Transverse colon (tissue), 4 donors: Measurements from ENCODE around the gene PRORP. TPM values are rescaled to one million over a fixed set of nuclear protein-coding genes. Genes with fewer than 3 reads are reported as not detected.

Source experiments
- DNase-seq: peaks from one replicate; pipeline ENCODE4 v3.0.0-alpha.2; 2019
- H3K27ac ChIP-seq, 4 donors: fragments of 200-600 bp; sonication (generic); 2 replicates each; pipeline ENCODE4 v1.5.1; 2016 to 2018; ENCODE audit warnings: inconsistent platforms in 4 of 4
- H3K27me3 ChIP-seq: fragments of 200-600 bp; sonication (generic); 2 replicates; pipeline ENCODE4 v1.5.1; 2017; ENCODE audit warnings: inconsistent platforms
- H3K36me3 ChIP-seq, 4 donors: fragments of 200-600 bp; sonication (generic); 2 replicates each; pipeline ENCODE4 v1.5.1; 2017 to 2019; ENCODE audit warnings: inconsistent platforms in 4 of 4
- H3K4me1 ChIP-seq, 4 donors: fragments of 200-600 bp; sonication (generic); 2 replicates each; pipeline ENCODE4 v1.5.1; 2017 to 2020; ENCODE audit warnings: inconsistent platforms in 4 of 4
- H3K4me3 ChIP-seq, 4 donors: fragments of 200-600 bp; sonication (generic); 1 replicate in 1 of 4; 2 replicates in 3 of 4; pipeline versions ENCODE4 v1.5.1 to v1.6.1; 2017 to 2019; ENCODE audit warnings: inconsistent platforms in 4 of 4
- H3K9me3 ChIP-seq, 2 donors: fragments of 200-600 bp; sonication (generic); 2 replicates each; pipeline ENCODE4 v1.5.1; 2017 to 2019; ENCODE audit warnings: inconsistent platforms in 2 of 2
- CTCF ChIP-seq, 5 experiments: fragments of 200-600 bp in 3 of 5; fragments of 450-650 bp in 2 of 5; sonication (generic) in 3 of 5; IDR thresholded peaks; 1 replicate in 2 of 5; 2 replicates in 3 of 5; pipeline ENCODE4 v1.5.1; 2016 to 2017; ENCODE audit warnings: antibody characterized with exemption in 5 of 5, inconsistent platforms in 3 of 5, mild to moderate bottlenecking in 2 of 5, moderate library complexity in 1 of 5
- EP300 ChIP-seq: sonication (generic); formaldehyde crosslinking; IDR thresholded peaks from one replicate; pipeline ENCODE4 v1.6.1; 2017; ENCODE audit warnings: antibody characterized with exemption, low read depth
- POLR2A ChIP-seq: fragments of 450-650 bp; IDR thresholded peaks from one replicate; pipeline ENCODE4 v1.6.1; 2016; ENCODE audit warnings: antibody characterized with exemption, mild to moderate bottlenecking, moderate library complexity
- POLR2AphosphoS5 ChIP-seq, 3 donors: sonication (generic); formaldehyde crosslinking; IDR thresholded peaks; one replicate each; pipeline ENCODE4 v1.6.1; 2016; ENCODE audit warnings: antibody characterized with exemption in 3 of 3
- WGBS, 2 donors: methylation state at CpG; one replicate each; pipeline ENCODE4 v1.1.5; 2018; ENCODE audit warnings: low coverage in 1 of 2; 5-methylcytosine and 5-hydroxymethylcytosine counted together
- in situ Hi-C, 4 donors: fragments of 200-750 bp; cut with MboI; loops; one replicate each; pipeline versions ENCODE4 v1.15.0 to v1.15.1; 2017; ENCODE audit warnings: low sequenced_read_pairs in 3 of 4, low pct_ligation_motif_present in 1 of 4, low pct_unique_long_range_greater_than_20kb in 1 of 4
- intact Hi-C: fragments of 100-400 bp; cut with DNase I; formaldehyde crosslinking; loops from one replicate; pipeline ENCODE4 v1.15.1; 2023; ENCODE audit warnings: low total_unique reads
- total RNA-seq, 4 donors: library from RNA; depleted of rRNA; stranded (reverse); fragments of >200 nt; gene quantifications; one replicate each; pipeline ENCODE4 v1.1.0, GENCODE V29; 2016

PRORP gene
- 10 to 100 TPM; 23.2 to 46.0 (median 32.2) TPM for total RNA-seq

DNA sequence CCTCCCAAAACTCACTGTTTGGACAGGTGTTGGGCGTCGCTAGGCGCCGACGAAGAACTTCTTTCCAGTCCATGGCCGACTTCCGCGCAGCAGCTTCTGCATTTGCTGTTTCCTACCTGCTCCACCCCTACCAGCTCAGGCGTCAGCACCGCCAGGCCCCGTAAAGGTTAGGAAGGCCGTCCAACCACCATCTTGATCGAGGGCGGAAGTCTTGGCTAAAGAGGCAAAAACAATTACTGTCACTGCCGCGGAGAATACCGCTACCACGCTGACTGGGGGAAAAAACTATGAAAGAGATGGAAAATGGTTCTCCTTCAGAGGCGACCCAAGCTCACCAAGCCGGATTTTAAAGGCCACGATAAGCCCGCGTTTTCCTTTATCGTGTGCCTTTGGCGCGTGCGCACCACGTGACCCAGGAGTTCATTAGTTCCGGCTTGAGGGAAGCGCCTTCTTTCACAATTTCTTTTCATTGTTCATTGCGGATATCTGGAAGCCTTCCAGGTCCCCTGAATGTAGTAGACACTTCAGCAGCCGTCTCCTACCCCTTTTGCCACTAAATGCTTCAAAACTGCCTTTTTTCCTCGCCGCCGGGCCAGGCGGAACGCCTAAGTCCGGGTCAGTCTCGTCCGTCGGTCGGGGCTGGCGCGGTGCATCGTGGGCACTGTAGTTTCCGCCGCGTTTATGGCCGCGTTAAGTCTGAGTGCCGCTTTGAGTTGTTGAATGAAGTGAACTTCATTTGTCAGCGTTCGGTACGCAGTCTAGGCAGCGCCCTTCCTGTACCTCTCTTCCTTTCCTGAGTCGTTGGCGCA lies at the start of gene PRORP, which contains the start of gene PPP2R3C:
Gene PRORP, plus strand, starts transcription at position 666 of the 809 bp plus-strand sequence. CDS start 694 bp downstream, outside the sequence.
Gene PPP2R3C, minus strand, starts transcription at position 104 of the 809 bp plus-strand sequence. Its CDS starts 31 bp downstream, at position 73.
- 0% methylated on average over 57 of the region's 57 CpGs; no CpG with 5 or more reads in 1 of the 2 donors for WGBS, 2 donors
- Histone ChIP-seq H3K9me3 (no peaks in the 10 kb centered on the region), H3K36me3 (no peaks in the 10 kb centered on the region), H3K4me1 (peaks cover 5 to 51% (median 28%) of the 10 kb centered on the region in 4 donors), H3K27ac (peak within 1 kb of the TSS; percentile 92 to 99 (median 96)), H3K27me3 (no peaks in the 10 kb centered on the region), H3K4me3 (peak within 1 kb of the TSS; percentile 58 to 96 (median 61))
- DNase-seq: peak; percentile 93
- in situ Hi-C loops: loop anchor here in 2 of 4 donors (10.0 to 25.0 kb wide), 2 partner anchors 247 to 290 kb away; partner anchors contain the start of genes BAZ1A (in 1 of the 2) and NFKBIA (in 1 of the 2)
- TF ChIP-seq POLR2A (peak; percentile 59), POLR2AphosphoS5 (IDR thresholded peaks at IDR 0.05) (peak; percentile 34 to 89 (median 83)), CTCF (IDR thresholded peaks at IDR 0.05) (no peak), EP300 (peak; percentile 81)
- intact Hi-C loops: no loop called here

DNA sequence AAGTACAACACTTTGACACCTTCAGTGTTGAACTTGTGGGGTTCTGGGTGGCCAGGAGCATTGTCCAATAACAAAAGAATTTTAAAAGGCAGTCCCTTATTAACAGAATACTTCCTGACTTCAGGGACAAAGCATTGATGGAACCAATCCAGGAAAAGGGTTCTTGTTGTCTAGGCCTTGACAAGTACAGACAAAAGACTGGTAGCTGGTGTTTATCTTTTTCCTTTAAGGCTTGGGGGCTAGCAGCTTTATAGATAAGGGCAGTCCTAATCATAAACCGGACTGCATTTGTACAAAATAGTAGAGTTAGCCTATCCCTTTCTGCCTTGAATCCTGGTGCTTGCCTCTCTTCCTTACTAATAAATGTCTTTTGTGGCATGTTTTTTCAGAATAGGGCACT lies 48.9 kb upstream of the PRORP start:
- Histone ChIP-seq H3K4me1 (peaks cover 3 to 24% (median 9%) of the 10 kb centered on the region in 4 donors), H3K4me3 (no peak overlapping the region), H3K36me3 (peaks cover 0 to 25% (median 5%) of the 10 kb centered on the region in 4 donors), H3K27me3 (no peaks in the 10 kb centered on the region), H3K27ac (no peak overlapping the region), H3K9me3 (no peaks in the 10 kb centered on the region)
- TF ChIP-seq POLR2AphosphoS5 (IDR thresholded peaks at IDR 0.05) (no peak), POLR2A (no peak)
- intact Hi-C loops: no loop called here
- DNase-seq: no peak
- WGBS, 2 donors: 83 to 93% methylated on average over 1 of the region's 1 CpG
- in situ Hi-C loops: no loop called here

DNA sequence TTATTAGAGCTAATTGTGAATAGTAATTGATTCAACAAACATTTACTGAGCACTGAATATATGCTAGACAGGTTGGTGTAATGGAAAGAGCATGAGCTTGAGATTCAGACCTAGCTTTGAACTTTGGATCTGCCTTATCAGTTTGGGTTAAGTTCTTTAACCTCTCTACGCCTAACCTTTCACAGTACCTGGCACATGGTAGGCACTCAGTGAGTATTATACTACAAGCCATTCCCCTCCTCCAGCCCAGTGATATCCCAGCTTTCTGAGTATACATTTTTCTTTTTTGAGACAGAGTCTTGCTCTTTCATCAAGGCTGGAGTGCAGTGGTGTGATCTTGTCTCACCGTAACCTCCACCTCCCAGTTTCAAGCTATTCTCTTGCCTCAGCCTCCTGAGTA lies 44.3 kb upstream of the PRORP start:
- in situ Hi-C loops: no loop called here
- Histone ChIP-seq H3K27me3 (no peaks in the 10 kb centered on the region), H3K4me1 (peaks cover 0 to 39% (median 7%) of the 10 kb centered on the region in 4 donors), H3K9me3 (no peaks in the 10 kb centered on the region), H3K4me3 (no peak overlapping the region), H3K36me3 (peaks cover 0 to 38% (median 8%) of the 10 kb centered on the region in 4 donors), H3K27ac (peak overlapping the region in 3 of 4 donors; percentile 47 to 69 (median 57))
- intact Hi-C loops: no loop called here
- 50 to 84% methylated on average over 1 to 2 of the region's 2 CpGs for whole genome bisulfite sequencing, 2 donors
- no peak for DNase-seq
- TF ChIP-seq CTCF (IDR thresholded peaks at IDR 0.05): no peak
- no peak for TF ChIP-seq POLR2A
- TF ChIP-seq POLR2AphosphoS5 (IDR thresholded peaks at IDR 0.05): peak in 2 of 3 donors; percentile 43 to 60
- TF ChIP-seq EP300: no peak

DNA sequence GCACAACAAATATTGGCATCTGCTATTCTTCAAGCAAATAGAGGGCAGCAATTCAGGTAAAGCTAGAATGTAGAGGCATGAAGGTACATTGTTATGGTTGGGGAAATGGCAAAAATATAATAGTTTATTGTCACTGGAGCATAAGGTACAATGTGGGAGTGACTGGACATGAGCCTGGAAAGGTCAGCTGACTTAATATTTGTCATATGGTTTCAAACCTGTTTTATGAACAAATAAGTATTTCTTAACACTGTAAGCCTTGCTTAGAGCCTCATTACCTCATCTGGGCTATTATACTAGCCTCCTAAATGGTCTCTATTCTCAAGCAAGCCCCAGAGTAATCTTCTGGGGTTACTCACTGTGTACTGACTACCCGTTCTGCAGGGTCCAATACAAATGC lies 42.6 kb upstream of the PRORP start:
- H3K27ac ChIP-seq: peak overlapping the region in 2 of 4 donors; percentile 25 to 48
- H3K4me1 ChIP-seq: peaks cover 0 to 52% (median 10%) of the 10 kb centered on the region in 4 donors
- no peak for TF ChIP-seq POLR2A
- intact Hi-C loops (no loop called here), in situ Hi-C loops (no loop called here)
- H3K36me3 ChIP-seq: peaks cover 0 to 30% (median 9%) of the 10 kb centered on the region in 4 donors
- no peaks in the 10 kb centered on the region for H3K9me3 ChIP-seq
- no peak overlapping the region for H3K4me3 ChIP-seq
- no peaks in the 10 kb centered on the region for H3K27me3 ChIP-seq
- DNase-seq: no peak
- 74 to 91% methylated on average over 1 of the region's 1 CpG for WGBS, 2 donors

- intact Hi-C loops (no loop called here), in situ Hi-C loops (no loop called here)
- Histone ChIP-seq H3K27ac (peak overlapping the region; percentile 0 to 72 (median 66)), H3K9me3 (no peaks in the 10 kb centered on the region), H3K4me3 (no peak overlapping the region), H3K36me3 (peaks cover 0 to 51% (median 17%) of the 10 kb centered on the region in 4 donors), H3K4me1 (peaks cover 0 to 40% (median 7%) of the 10 kb centered on the region in 4 donors), H3K27me3 (no peaks in the 10 kb centered on the region)
- DNase-seq: peak; percentile 36
- WGBS, 2 donors: 72 to 75% methylated on average over 6 to 8 of the region's 8 CpGs
- no peak for TF ChIP-seq POLR2A
- TF ChIP-seq CTCF (IDR thresholded peaks at IDR 0.05): no peak
- TF ChIP-seq POLR2AphosphoS5 (IDR thresholded peaks at IDR 0.05): no peak
- no peak for TF ChIP-seq EP300
Observed at GRCh38 chr14:35083530-35084150, 38.7 kb upstream of the PRORP start.
